HepG2 (cell line): Measurements from ENCODE around the gene RNPEPL1. TPM values are rescaled to one million over a fixed set of nuclear protein-coding genes. Genes with fewer than 3 reads are reported as not detected.

Experiments used
- AHR ChIP-seq: IDR thresholded peaks from 2 replicates; pipeline ENCODE4 v1.6.1; 2018; ENCODE audit warnings: missing genetic modification reagents, missing compliant biosample characterization
- CENPX ChIP-seq: sonication (generic); formaldehyde crosslinking; IDR thresholded peaks from 2 replicates; pipeline ENCODE4 v1.9.0; 2021; ENCODE audit warnings: mild to moderate bottlenecking, missing genetic modification reagents, moderate library complexity
- FOXK1 ChIP-seq: sonication (generic); formaldehyde crosslinking; IDR thresholded peaks from 2 replicates; pipeline ENCODE4 v1.4.0; 2020; ENCODE audit warnings: low read depth, missing genetic modification reagents, borderline replicate concordance
- GTF3A ChIP-seq: sonication (generic); formaldehyde crosslinking; conservative IDR thresholded peaks from 2 replicates; pipeline ENCODE4 v1.4.0; 2020; ENCODE audit warnings: mild to moderate bottlenecking, missing genetic modification reagents
- MYC ChIP-seq: sonication (generic); formaldehyde crosslinking; IDR thresholded peaks from 2 replicates; pipeline ENCODE4 v1.9.0; 2021; ENCODE audit warnings: missing genetic modification reagents, borderline replicate concordance
- NBN ChIP-seq: fragments of 450-650 bp; conservative IDR thresholded peaks from 2 replicates; pipeline ENCODE4 v1.6.1; 2017
- NFE2L2 ChIP-seq: fragments of 150-350 bp; IDR thresholded peaks from 2 replicates; pipeline ENCODE4 v1.6.1; 2014; ENCODE audit warnings: low read length
- PHF21A ChIP-seq: sonication (generic); formaldehyde crosslinking; IDR thresholded peaks from 2 replicates; pipeline ENCODE4 v1.5.0; 2020; ENCODE audit warnings: mild to moderate bottlenecking, missing genetic modification reagents
- PLRG1 ChIP-seq: fragments of 450-650 bp; conservative IDR thresholded peaks from 2 replicates; pipeline ENCODE4 v1.6.1; 2016
- SRSF1 ChIP-seq: fragments of 200-400 bp; formaldehyde crosslinking; optimal IDR thresholded peaks from 2 replicates; pipeline ENCODE3; 2017; ENCODE audit warnings: mild to moderate bottlenecking, low read depth, low read length, moderate library complexity
- STAG1 ChIP-seq: sonication (generic); formaldehyde crosslinking; IDR thresholded peaks from 2 replicates; pipeline ENCODE4 v1.4.0; 2020; ENCODE audit warnings: missing genetic modification reagents
- TAF1 ChIP-seq: sonication (generic); formaldehyde crosslinking; IDR thresholded peaks from 2 replicates; pipeline ENCODE4 v1.4.0; 2020; ENCODE audit warnings: missing genetic modification reagents
- ZKSCAN8 ChIP-seq: IDR thresholded peaks from 2 replicates; pipeline ENCODE4 v1.6.1; 2016; ENCODE audit warnings: borderline replicate concordance, missing genetic modification reagents, missing compliant biosample characterization
- ZNF274 ChIP-seq: sonication (generic); formaldehyde crosslinking; IDR thresholded peaks from 2 replicates; pipeline ENCODE4 v1.5.1; 2020; ENCODE audit warnings: mild to moderate bottlenecking, missing genetic modification reagents
- ZNF326 ChIP-seq: sonication (generic); formaldehyde crosslinking; IDR thresholded peaks from 2 replicates; pipeline ENCODE4 v1.4.0; 2020; ENCODE audit warnings: missing genetic modification reagents, borderline replicate concordance
- ZNF350 ChIP-seq: sonication (generic); formaldehyde crosslinking; IDR thresholded peaks from 2 replicates; pipeline ENCODE4 v1.4.0; 2020; ENCODE audit warnings: mild to moderate bottlenecking, low read depth, missing genetic modification reagents, borderline replicate concordance
- ZNF724P ChIP-seq: sonication (generic); formaldehyde crosslinking; IDR thresholded peaks from 2 replicates; pipeline ENCODE4 v1.8.0; 2022; ENCODE audit warnings: missing genetic modification reagents, borderline replicate concordance
- polyA plus RNA-seq, 8 experiments: library from polyadenylated mRNA; depleted of rRNA in 3 of 8; stranded (reverse) in 7 of 8; unstranded in 1 of 8; fragments of >200 nt; fragmentation: Illumina TruSeq in 4 of 8; extraction: Trizol in 4 of 8; gene quantifications; 2 replicates each; pipeline versions ENCODE4 v1.2.1 to v1.2.3, GENCODE V29; 2011 to 2016; ENCODE audit warnings: low read depth in 4 of 8, missing spikeins in 1 of 8, mixed read lengths in 1 of 8; ENCODE audit not compliant: insufficient read depth in 1 of 8
- total RNA-seq, 5 experiments: library from RNA; depleted of rRNA; stranded (reverse); fragments of >200 nt; fragmentation: Illumina TruSeq; extraction: Trizol; gene quantifications; 2 replicates each; pipeline ENCODE4 v1.2.3, GENCODE V29; 2016; ENCODE audit warnings: low read depth in 1 of 5
- TF ChIP-seq, protein P1 (sequence below): sonication (generic); formaldehyde crosslinking; conservative IDR thresholded peaks from 2 replicates; pipeline ENCODE4 v1.5.0; 2020; ENCODE audit warnings: missing genetic modification reagents
- TF ChIP-seq, protein P2 (sequence below): sonication (generic); formaldehyde crosslinking; IDR thresholded peaks from 2 replicates; pipeline ENCODE4 v1.8.1; 2023; ENCODE audit warnings: mild to moderate bottlenecking, missing genetic modification reagents, borderline replicate concordance
- TF ChIP-seq, protein P3 (sequence below): IDR thresholded peaks from 2 replicates; pipeline ENCODE4 v1.6.1; 2018; ENCODE audit warnings: missing genetic modification reagents
- TF ChIP-seq, protein P4 (sequence below): sonication (generic); formaldehyde crosslinking; IDR thresholded peaks from 2 replicates; pipeline ENCODE4 v1.5.0; 2020; ENCODE audit warnings: missing genetic modification reagents, mild to moderate bottlenecking, borderline replicate concordance
- TF ChIP-seq, protein P5 (sequence below), 2 experiments: sonication (generic) in 1 of 2; formaldehyde crosslinking in 1 of 2; IDR thresholded peaks; 2 replicates each; pipeline versions ENCODE4 v1.5.1 to v1.6.1; 2011 to 2020; ENCODE audit warnings: borderline replicate concordance in 1 of 2, low read depth in 1 of 2, low read length in 1 of 2, mild to moderate bottlenecking in 1 of 2, missing genetic modification reagents in 1 of 2, moderate library complexity in 1 of 2

Gene RNPEPL1
- total and polyA plus RNA-seq, 2 of the 13 experiments (the other 11 are each of a cell fraction or from before 2014, with no cell fraction given): 13.0 to 18.0 TPM

DNA sequence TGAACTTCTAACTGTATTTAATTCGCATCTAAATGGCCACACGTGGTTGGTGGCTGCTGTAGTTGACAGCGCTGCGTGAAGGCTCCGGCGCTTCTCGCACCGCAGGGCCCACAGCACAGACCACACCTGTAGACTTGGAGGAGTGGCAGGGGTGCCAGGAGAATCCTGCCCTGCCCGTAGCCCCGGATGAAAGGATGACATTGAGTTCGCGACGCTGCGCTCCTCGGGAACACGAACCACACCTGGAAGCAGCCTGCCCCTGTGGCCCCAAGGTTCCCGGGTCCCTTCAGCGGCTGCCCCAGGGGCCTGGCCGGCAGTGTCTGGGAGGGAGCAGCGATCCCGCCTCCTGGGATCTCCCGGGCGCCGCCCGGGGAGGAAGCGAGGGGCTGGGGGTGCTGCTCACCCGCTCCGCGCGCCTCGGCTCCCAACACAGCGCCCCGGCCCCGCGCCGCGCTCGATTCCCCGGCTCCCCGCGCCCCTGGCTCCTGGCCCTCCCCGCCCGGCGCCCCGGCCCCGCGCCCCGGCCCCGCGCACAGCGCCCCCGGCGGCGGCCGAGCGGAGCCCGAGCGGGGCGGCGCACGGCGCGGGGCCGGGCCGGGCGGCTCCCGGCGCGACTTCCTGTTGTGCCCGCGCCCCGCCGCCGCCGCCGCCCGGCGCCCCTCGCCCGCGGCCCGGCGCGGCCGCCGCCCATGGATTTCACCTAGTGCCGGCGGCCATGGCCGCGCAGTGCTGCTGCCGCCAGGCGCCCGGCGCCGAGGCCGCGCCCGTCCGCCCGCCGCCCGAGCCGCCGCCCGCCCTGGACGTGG, at the start of gene RNPEPL1 (continued):
- TF ChIP-seq, protein P1, sequence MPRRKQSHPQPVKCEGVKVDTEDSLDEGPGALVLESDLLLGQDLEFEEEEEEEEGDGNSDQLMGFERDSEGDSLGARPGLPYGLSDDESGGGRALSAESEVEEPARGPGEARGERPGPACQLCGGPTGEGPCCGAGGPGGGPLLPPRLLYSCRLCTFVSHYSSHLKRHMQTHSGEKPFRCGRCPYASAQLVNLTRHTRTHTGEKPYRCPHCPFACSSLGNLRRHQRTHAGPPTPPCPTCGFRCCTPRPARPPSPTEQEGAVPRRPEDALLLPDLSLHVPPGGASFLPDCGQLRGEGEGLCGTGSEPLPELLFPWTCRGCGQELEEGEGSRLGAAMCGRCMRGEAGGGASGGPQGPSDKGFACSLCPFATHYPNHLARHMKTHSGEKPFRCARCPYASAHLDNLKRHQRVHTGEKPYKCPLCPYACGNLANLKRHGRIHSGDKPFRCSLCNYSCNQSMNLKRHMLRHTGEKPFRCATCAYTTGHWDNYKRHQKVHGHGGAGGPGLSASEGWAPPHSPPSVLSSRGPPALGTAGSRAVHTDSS (CRISPR knock-in tag): no peak
- TF ChIP-seq ZNF326 (CRISPR knock-in tag) (no peak), AHR (CRISPR knock-in tag) (no peak), CENPX (CRISPR knock-in tag) (no peak), PLRG1 (no peak), ZNF274 (CRISPR knock-in tag) (peak; percentile 83), FOXK1 (CRISPR knock-in tag) (no peak; the same call in 1 of the 2 replicates), NFE2L2 (no peak), NBN (no peak), SRSF1 (no peak), ZNF724P (no peak; the same call in 1 of the 2 replicates), TAF1 (CRISPR knock-in tag) (peak; percentile 33; the same call in 1 of the 2 replicates), ZKSCAN8 (CRISPR knock-in tag) (no peak), GTF3A (CRISPR knock-in tag) (no peak), MYC (CRISPR knock-in tag) (peak; percentile 65), STAG1 (no peak), ZNF350 (CRISPR knock-in tag) (no peak), PHF21A (CRISPR knock-in tag) (no peak)
- TF ChIP-seq, protein P2, sequence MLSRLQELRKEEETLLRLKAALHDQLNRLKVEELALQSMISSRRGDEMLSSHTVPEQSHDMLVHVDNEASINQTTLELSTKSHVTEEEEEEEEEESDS (CRISPR knock-in tag): no peak
- TF ChIP-seq, protein P3, sequence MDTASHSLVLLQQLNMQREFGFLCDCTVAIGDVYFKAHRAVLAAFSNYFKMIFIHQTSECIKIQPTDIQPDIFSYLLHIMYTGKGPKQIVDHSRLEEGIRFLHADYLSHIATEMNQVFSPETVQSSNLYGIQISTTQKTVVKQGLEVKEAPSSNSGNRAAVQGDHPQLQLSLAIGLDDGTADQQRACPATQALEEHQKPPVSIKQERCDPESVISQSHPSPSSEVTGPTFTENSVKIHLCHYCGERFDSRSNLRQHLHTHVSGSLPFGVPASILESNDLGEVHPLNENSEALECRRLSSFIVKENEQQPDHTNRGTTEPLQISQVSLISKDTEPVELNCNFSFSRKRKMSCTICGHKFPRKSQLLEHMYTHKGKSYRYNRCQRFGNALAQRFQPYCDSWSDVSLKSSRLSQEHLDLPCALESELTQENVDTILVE: no peak
- TF ChIP-seq, protein P4, sequence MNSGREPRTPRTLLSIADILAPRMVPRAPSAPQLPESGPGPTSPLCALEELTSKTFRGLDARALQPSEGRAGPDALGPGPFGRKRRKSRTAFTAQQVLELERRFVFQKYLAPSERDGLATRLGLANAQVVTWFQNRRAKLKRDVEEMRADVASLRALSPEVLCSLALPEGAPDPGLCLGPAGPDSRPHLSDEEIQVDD: no peak
- TF ChIP-seq, protein P5, sequence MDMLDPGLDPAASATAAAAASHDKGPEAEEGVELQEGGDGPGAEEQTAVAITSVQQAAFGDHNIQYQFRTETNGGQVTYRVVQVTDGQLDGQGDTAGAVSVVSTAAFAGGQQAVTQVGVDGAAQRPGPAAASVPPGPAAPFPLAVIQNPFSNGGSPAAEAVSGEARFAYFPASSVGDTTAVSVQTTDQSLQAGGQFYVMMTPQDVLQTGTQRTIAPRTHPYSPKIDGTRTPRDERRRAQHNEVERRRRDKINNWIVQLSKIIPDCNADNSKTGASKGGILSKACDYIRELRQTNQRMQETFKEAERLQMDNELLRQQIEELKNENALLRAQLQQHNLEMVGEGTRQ (IDR thresholded peaks at IDR 0.05; ENCODE audit: low read depth, low read length): no peak
- TF ChIP-seq, protein P5 (CRISPR knock-in tag; IDR thresholded peaks at IDR 0.05; ENCODE audit: borderline replicate concordance): no peak
